Stimulated activated CD4-positive, alpha-beta T cell treated with anti-CD3 and anti-CD28 coated beads, Interleukin-2, amount 100 ng/mL, for 48 hours (primary cell): ENCODE results near the gene SGMS1.

Experiments used
- DNase-seq, 2 donors: peaks; one replicate each; pipeline ENCODE4 v3.0.0-alpha.2; 2020

Gene SGMS1

DNA sequence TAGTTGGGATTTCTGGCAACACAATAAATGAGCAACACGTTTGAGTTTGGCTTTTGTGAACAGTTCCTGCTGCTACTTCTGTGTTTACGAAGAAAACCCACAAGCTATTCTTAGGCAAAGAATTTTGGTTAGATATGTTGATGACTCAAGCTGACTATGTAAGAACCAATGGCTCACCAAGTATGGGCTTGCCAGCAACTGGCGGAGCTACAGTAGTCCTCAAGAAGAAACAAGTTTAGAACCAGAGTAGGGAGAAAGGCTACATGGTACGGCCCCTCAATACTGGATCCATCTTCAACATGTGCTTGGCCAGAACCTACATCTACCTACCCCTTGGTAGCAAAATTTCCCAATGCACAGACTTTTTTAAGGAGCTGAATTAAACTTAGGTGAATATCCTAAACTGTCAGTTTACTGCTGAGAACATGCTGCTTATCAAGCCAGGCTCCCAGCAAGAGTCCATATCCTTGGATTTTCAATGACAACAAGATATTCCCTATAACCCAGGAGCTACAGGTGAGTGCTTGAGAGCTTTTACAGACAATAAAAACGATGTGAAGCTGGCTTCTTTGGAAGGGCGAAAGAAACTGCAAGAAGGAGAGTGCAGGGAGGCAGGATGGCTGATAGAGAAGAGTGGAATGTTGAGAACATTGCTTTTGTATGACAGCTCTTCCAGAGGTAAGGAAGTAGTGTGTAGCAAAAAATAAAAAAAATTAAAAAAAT is 298.1 kb downstream of the SGMS1 start:
- no peak for DNase-seq

DNA sequence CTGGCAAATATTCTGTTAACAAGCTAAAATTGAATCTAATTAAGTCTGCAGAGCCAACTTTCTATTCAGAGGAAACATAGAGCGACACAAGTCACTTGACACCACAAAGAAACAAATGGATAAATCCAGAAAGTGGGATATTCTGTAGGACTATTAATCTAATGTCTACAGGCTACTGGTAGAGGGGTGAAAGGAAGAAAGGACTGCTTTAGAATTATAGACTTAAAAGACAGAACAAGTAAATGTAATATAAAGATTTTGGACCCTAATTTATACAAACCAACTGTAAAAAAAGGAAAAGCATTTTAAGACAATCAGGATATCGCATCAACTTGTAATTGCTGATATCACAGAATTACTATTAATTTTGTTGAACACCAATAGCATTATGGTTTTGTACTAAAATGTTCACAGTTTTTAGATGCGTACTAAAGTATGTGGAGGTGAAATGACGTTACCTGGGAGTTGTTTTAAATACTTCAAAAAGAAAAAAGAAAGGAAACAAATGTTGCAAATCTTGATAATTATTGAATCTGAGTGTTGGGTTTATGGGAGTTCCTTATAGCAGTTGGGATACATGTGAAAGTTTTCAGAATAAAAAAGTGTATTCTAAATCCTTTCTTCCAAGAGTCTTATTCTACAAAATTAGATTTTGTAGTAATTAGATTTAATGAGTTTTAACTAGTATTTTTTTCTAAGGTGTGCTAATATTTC is 298.9 kb downstream of the SGMS1 start:
- no peak for DNase-seq

DNA sequence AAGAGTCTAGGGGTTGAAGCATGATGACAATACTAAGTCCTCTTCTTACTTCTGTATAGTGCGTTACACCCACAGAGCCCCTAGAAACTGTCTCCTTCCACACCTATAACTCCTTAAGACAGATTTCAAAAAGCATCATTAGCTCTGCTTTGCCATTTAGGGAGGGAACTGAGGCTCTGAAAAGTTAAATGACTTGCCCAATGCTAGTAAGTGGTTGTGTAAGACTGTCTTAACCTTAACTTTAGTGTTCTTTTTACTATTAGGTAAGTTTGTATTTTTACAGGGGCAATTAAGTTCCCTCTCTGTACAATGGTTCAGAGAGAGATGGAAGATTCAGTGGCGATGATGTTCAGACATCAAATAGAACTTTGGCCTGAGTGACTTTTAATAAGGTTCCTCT is 299.7 kb downstream of the SGMS1 start:
- DNase-seq, result no peak

DNA sequence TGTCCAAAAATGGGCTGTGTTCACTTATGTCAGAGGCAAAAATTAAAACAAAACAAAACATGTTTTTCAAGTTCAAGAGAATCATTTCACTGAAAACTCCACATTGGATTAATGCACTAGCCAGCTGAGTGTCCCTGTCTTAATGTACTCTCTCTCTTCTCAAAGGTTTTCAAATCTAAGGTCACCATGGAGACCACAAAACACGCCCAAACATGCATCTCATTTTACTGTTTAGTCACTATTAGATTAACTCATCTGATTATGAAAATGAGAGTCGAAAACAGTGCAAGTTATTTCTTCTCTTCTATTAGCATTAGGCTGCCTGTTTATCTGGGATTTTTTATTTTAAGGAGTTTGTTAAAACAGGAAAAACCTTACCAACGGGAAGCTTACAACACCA is 301.7 kb downstream of the SGMS1 start:
- DNase-seq, result no peak

DNA sequence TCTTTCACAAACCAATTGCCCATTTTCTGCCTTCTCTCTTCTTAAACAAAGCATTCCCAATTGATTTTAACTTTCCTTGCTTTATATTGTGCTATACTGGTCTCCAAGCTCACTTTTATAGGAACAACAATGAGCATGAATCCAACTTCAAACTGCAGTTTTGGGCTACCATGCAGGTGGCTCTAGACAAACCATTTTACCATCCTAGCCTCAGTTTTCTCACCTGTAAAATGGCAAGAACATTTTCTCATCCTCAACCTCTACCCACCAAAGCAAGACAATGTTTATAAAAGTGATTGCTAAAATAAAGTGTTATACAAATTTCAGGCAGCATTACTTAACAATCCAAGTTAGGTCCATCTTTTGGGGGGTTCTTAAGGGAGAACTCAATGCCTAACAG is 305.6 kb downstream of the SGMS1 start:
- no peak for DNase-seq

DNA sequence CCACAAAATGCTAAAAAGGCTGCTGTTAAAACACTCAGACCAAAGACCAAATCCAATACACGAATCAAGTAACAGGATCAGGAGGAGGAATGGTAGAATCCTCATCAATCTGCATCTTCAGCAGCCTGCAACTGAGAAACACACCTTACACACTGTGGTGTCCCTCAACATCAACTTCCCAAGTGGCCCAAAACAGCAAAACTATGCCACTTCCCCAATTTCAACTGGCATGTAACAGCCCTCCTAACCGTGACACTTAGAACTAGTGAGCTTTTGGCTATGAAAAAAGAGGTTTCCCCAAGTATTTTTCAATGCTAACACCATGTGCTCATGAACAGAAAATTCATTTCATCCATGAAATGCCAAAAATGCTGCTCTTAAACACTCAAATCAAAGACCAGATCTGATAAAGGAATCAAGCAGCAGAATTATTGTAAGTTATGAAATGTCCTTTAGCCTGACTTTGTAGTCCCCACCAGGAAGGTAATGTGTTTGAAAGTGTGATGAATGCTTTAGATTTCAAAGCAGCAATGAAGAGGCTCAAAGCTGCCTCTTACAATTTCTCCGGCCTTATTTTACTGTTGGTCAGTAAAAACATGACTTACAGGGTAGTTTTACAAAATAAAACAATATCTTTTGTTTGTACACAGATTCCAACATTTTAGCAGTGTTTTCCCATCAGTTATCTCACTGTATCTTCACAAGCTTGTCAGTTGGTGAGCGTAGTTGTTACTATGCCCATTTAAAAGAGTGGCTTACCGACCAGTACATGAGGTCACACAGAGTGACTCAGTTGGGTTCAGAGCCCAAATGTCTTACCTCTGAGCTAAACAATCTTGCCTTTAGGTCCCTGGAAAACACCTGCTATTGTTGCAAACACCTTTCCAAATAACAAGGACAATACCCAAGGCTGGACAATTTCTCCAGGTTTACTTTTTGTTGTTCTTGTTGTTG is 306.8 kb downstream of the SGMS1 start:
- DNase-seq, result no peak

DNA sequence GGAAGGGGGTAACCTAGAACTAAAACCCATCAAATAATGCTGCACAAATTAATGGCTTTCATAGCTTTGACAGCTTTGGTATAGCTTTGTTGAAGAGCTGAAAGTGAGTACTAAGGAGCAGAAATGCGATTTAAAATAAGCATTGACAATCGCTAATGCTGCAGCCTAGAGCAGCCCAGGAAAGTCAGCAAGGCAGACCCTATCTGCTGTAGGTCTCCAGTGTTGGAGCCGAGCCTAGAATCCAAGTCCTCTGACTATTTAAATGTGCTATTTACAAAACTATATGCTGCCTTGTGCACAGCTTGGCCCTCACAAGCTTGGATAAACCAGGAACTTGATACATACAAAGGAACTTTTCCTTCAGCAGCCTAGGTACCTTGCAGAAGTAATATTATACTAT is 307.6 kb downstream of the SGMS1 start:
- no peak for DNase-seq

DNA sequence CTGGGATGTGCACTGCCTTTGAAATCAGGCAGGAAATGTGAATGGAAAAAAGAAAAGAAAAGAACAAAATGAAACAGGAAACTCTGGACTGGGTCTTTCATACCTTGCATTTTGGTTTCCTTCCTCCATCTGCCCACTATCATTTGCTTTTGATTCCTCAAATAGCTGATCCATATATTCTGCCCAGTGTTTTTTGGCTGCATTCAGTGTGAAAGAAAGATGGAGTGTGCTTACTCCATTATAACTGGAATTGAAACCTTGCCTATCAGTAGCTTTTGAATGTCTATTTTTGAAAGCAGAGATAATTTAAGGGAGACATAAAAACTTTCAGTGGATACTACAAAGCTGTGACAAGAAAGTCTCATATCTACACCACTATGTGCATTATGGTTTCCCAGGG is 308.3 kb downstream of the SGMS1 start:
- no peak for DNase-seq

DNA sequence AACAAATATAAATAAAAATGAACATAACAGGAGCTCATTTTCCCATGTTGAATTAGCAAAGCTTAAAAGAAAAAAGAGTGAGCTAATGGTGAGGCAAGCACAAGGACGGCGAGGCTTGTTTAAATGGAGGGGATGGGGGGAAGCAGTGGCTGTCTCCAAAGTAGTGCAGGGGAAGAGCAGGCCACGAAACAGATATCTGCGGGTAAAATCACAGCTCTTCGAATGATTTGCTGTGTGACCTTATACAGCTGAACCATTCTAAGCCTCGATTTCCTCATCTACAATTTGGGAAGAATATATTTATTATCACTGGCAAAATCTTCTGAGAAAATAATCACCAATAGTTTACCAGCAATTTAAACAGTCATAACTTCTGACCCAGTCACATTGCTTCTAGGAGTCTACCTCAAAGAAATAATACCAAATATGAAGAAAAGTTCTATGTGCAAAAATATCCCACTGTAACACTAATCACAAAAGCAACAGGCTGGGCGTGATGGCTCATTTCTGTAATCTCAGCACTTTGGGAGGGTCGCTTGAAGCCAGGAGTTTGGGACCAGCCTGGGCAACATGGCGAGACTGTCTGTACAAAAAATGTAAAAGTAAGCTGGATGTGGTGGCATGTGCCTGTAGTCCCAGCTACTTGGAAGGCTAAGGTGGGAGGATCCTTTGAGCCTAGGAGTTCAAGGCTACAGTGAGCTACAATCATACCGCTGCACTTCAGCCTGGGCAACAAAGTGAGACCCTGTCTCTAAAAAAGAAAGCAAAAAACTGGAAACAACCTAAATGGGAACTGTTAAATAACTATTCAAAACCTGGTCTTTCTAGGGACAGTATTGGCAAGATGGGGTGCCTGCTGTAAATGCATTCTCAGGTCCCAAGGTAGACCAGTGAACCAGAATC is 309.3 kb downstream of the SGMS1 start:
- no peak for DNase-seq

DNA sequence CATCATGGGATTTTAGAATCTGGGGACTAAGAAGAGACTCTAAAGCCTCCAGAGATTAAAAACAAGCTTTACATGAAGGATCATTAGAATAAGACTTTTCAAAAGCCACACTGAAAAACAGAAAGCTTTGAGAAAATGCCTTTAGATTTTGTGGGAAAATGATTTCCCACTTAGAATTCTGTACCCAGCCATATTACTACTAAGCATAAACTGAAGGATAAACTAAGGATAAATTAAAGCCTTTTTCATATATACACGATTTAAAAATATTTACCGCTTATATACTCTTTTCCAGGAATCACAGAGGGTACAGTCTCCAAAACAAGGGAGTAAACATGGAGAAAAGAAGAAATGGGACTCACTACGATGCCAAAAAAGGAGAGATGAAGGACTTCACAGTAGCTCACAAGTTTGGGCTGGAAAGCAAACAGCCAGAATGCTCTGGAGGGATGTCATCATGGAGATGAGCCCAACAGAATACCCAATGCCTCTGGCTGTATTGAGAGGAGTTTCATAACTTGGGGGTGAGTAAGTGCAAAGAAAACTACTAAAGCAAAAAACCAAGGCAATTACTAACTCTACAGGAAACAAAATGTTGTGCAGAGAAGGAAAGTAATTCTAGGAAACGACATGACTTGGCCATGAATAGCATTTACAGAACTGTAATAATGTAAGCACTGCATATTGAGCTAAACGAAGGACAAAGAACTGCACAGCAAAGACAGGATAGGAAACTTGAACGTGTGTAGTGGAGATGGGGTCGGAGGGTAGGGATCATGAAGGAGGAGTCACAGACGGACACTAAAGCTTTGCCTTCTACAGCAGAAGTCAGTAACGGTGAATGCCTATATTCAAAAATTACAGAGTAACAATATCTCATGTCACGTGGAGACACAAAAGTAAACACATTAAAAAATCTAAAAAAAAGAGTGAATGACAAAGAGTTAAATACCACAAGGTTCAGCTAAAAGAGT is 311.0 kb downstream of the SGMS1 start:
- DNase-seq, result no peak

DNA sequence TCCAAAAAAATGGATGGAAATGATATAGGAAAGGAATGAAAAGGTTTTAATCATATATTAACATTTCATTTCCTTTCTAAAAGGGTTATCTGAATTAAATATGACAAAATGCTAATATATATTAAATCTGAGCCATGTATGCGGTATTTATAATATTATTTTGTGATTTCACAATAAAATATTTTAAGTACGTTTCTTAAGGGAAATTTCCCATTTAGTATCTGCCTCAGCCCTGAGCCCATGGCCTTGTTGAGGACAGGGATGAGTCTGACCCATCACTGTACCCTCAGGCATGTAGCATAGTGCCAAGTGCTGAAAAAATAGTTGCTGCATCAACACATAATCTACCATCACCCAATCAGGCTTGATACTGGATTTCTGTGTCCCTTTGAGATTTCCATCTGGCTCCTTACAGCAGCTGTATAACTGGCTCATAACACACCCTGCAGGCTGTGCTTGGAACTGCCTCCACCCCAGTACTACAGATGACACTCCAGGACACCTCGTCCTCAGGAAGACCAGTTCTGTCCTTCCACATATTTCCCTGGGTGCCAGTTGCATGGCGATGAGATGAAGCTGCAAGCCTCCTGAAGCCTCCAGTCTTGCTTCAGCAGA is 313.1 kb downstream of the SGMS1 start:
- peak; percentile 15 to 18 for DNase-seq

DNA sequence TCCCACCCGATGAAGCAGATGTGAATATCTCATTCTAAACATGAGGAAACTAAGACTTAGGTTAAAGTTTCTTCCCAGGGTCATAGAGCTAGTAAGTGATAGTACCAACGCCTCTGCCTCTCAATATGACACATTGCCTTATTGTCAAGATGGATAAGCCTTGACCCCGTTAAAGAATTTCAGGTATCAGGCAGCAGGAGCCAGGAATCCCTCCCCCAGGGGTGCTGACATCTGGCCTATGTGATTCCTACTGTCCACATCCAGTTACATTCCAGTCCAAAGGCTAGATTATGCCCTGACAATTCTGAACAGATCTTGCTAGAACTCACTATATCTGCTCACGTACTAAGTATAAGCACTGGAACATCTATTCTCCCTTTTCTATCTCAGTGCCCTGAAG is 314.4 kb downstream of the SGMS1 start:
- DNase-seq, result no peak

DNA sequence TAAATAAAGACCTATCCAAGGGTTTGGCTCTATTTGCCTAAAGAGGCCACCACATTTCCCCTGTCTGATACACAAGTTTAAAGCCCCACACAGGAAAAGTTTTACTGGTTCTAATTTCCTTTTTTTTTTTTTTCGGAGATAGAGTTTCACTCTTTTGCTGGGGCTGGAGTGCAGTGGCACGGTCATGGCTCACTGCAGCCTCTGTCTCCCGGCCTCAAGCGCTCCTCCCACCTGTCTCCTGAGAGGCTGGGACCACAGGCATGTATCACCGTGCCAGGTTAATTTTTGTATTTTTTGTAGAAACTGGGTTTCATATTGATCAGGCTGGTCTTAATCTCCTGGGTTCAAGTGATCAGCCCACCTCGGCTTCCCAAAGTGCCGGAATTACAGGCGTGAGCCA is 319.1 kb downstream of the SGMS1 start:
- no peak for DNase-seq

DNA sequence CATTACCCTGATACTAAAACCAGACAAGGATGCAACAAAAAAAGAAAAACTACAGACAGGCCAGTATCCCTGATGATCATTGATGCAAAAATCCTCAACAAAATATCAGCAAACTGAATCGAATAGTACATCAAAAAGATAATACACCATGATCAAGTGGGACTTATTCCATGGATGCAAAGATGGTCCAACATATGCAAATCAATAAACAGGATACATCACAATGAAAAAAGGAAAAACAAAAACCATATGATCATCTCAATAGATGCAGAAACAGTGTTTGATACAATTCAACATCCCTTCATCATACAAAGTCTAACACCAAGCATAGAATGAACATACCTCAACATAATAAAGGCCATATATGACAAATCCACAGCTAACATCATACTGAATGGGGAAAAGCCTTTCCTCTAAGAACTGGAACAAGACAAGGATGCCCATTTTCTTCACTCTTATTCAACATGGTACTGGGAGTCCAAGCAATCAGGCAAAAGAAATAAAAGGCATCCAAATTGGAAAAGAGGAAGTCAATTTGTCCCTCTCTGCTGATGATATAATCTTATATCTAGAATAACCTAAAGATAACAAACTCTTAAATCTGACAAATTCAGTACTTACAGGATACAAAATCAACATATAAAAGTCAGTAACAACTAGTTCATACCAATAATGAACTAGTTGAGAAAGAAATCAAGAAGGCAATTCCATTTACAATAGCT is 323.6 kb downstream of the SGMS1 start:
- DNase-seq, result no peak

DNA sequence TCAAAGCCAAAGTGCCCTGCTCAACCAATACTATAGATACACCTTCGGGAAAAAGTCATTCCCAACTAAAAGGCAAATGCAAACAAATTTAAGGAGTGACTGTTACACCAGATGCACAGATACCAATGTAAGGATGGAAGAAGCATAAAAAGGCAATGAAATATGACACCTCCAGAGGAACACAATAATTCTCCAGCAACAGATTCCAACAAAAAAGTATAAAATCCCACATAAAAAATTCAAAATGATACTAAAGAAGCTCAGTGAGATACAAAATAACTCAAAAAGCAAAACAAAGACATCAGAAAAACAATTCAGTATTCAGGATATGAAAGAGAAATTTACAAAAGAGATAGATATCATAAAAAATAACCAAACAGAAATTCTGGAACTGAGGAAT is 328.4 kb downstream of the SGMS1 start:
- no peak for DNase-seq

DNA sequence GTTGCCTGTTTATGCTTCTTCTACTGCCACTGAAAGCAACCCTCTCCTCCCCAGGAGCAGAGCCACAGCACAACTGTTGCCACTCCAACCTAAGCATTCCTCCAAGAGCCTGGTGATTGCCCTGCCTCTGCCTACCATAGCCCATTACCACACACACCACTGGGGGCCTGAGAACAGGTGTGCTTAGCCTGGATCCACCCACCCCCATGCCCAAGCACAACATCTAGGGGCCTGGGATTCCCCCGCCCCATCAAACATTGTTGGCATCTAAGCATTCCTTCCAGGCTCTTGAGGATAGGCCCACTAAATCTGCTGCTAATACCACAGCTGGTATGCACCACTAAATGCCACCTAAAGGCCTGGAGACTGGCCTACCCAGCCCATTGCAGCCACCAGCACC is 329.2 kb downstream of the SGMS1 start:
- DNase-seq, result no peak

DNA sequence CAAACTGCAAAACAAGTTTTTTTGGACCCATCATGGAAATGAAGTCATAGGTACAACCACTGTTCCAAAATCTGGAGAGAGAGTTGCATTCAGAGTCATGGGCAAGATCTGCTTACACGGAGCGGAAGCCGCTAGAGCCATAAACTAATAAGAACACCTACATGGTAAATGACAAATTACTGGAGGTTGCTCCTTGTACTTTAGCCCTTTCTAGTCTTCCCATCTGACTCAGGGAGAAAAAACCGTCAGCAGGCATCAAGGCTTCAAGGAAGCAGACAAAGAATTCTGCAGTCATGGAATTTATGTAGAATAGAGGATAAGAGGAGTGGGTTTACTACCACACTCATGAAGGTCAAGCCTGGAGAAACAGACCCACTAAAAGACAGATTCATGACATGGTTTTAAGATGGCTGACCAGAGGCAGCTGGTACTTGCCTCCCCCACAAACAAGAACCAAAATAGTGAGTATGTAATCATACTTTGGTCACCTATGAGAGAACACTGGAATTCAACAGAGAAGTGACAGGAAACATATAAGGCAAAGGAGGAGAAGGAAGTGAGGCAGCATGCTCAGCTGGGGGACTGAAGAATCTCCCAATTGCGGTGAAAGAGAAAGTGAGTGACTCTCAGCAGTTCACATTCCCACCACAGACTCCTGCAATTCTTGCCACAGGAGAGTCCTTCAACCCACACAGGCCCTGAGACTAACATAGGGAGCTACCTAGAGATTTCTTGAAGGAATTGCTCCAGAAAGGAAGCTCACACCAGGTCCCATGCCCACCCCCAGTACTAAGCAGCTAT is 330.0 kb downstream of the SGMS1 start:
- DNase-seq, result no peak

DNA sequence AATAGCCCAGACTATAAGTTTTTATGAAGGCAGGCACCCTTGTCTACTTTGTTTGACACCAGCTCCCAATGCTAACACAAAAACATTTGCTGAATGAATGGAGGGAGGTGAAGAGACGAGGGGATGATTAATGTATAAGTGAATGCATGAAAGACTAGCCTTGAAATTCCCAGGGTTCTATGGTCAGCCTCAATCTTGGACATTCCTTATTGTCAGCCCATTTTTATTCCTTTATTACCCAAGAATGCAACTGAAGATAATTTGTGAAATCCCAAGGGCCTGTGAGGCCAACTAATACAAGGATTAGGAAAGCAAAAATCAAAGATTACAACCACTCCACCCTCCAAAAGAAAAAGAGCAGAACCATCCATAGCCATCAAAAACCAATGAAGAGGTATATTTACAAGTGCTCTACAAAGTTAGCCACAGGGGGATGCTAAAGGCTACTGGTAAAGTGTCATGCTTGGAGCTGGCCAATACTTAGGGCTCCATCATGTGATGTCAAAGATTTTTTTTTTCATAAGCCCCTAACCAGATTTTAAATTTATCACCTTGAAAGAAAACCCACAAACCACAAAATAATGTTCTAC is 332.4 kb downstream of the SGMS1 start:
- no peak for DNase-seq

DNA sequence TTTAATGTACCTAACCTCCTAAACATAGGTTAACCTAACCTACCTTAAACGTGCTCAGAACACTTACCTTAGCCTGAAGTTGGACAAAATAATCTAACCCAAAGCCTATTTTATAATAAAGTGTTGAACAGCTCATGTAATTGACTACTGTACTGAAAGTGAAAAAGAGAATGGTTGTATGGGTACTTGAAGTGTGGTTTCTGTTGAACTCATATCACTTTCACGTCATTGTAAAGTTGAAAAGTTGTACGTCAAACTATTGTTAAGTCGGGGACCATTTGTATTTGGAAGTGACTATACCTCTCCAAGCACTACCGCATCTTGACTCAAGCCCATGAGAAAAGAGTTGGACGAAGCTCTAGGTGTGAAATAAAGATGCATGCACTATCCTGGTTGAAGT is 334.6 kb downstream of the SGMS1 start:
- DNase-seq, result no peak
